Activated naive CD4-positive, alpha-beta T cell treated with anti-CD3 and anti-CD28 coated beads, Interleukin-2, amount 50 U/mL, for 24 hours (primary cell): ENCODE results near the gene TSC22D1.
A peak's percentile ranks its signal among the peaks of the same experiment; 100 is the strongest.

ENCODE experiments used
- H3K27ac Mint-ChIP-seq: one replicate; pipeline ENCODE4 v1.8.0; 2021; ENCODE audit warnings: mild to moderate bottlenecking, mixed read lengths
- H3K27me3 Mint-ChIP-seq: one replicate; pipeline ENCODE4 v1.8.0; 2021; ENCODE audit warnings: mixed read lengths
- H3K36me3 Mint-ChIP-seq: one replicate; pipeline ENCODE4 v1.8.0; 2021; ENCODE audit warnings: mixed read lengths
- H3K4me1 Mint-ChIP-seq: one replicate; pipeline ENCODE4 v1.8.0; 2021; ENCODE audit warnings: mixed read lengths
- H3K4me3 Mint-ChIP-seq: one replicate; pipeline ENCODE4 v1.8.0; 2021; ENCODE audit warnings: mild to moderate bottlenecking, mixed read lengths
- H3K9me3 Mint-ChIP-seq: one replicate; pipeline ENCODE4 v1.8.0; 2021; ENCODE audit warnings: mixed read lengths

TSC22D1 gene

GRCh38 chr13:44435919-44436510 lies 140.1 kb downstream of the TSC22D1 start:
- Mint-ChIP-seq H3K27ac (peak overlapping the region; percentile 13), H3K36me3 (no peaks in the 10 kb centered on the region), H3K27me3 (peaks cover 13% of the 10 kb centered on the region), H3K4me3 (peak overlapping the region; percentile 86), H3K4me1 (peaks cover 34% of the 10 kb centered on the region), H3K9me3 (no peaks in the 10 kb centered on the region)

GRCh38 chr13:44435142-44435918 lies 140.8 kb downstream of the TSC22D1 start:
- peaks cover 13% of the 10 kb centered on the region for H3K27me3 Mint-ChIP-seq
- no peaks in the 10 kb centered on the region for H3K36me3 Mint-ChIP-seq
- no peaks in the 10 kb centered on the region for H3K9me3 Mint-ChIP-seq
- peak overlapping the region; percentile 86 for H3K4me3 Mint-ChIP-seq
- H3K4me1 Mint-ChIP-seq, result peaks cover 34% of the 10 kb centered on the region
- H3K27ac Mint-ChIP-seq, result peak overlapping the region; percentile 89

GRCh38 chr13:44434766-44435141 lies 141.4 kb downstream of the TSC22D1 start:
- Mint-ChIP-seq H3K4me1 (peaks cover 34% of the 10 kb centered on the region), H3K36me3 (no peaks in the 10 kb centered on the region), H3K27ac (peak overlapping the region; percentile 2), H3K4me3 (peak overlapping the region; percentile 86), H3K27me3 (peaks cover 13% of the 10 kb centered on the region), H3K9me3 (no peaks in the 10 kb centered on the region)

- Mint-ChIP-seq H3K4me1 (peaks cover 34% of the 10 kb centered on the region), H3K4me3 (peak overlapping the region; percentile 86), H3K27ac (no peak overlapping the region), H3K36me3 (no peaks in the 10 kb centered on the region), H3K27me3 (peaks cover 13% of the 10 kb centered on the region), H3K9me3 (no peaks in the 10 kb centered on the region)
Measured at GRCh38 chr13:44433863-44434765, 142.0 kb downstream of the TSC22D1 start.

- H3K27ac Mint-ChIP-seq, result no peak overlapping the region
Measured at GRCh38 chr13:44432650-44433049, 143.5 kb downstream of the TSC22D1 start.

GRCh38 chr13:44431150-44431549 lies 145.0 kb downstream of the TSC22D1 start:
- Mint-ChIP-seq H3K9me3 (no peaks in the 10 kb centered on the region), H3K27ac (no peak overlapping the region), H3K4me1 (peaks cover 16% of the 10 kb centered on the region), H3K4me3 (no peak overlapping the region), H3K36me3 (no peaks in the 10 kb centered on the region), H3K27me3 (peaks cover 7% of the 10 kb centered on the region)

More at GRCh38 chr13:44432650-44433049, 143.5 kb downstream of the TSC22D1 start:
- Mint-ChIP-seq H3K36me3 (no peaks in the 10 kb centered on the region), H3K4me3 (no peak overlapping the region), H3K27me3 (peaks cover 13% of the 10 kb centered on the region), H3K9me3 (no peaks in the 10 kb centered on the region), H3K4me1 (peaks cover 29% of the 10 kb centered on the region)

- H3K9me3 Mint-ChIP-seq, result no peaks in the 10 kb centered on the region
- H3K27ac Mint-ChIP-seq, result no peak overlapping the region
- peaks cover 5% of the 10 kb centered on the region for H3K27me3 Mint-ChIP-seq
- no peaks in the 10 kb centered on the region for H3K4me1 Mint-ChIP-seq
- no peak overlapping the region for H3K4me3 Mint-ChIP-seq
- H3K36me3 Mint-ChIP-seq, result no peaks in the 10 kb centered on the region
Measured at GRCh38 chr13:44429311-44429710, 146.8 kb downstream of the TSC22D1 start.

- H3K27me3 Mint-ChIP-seq, result peaks cover 11% of the 10 kb centered on the region
- no peaks in the 10 kb centered on the region for H3K36me3 Mint-ChIP-seq
- no peak overlapping the region for H3K27ac Mint-ChIP-seq
- no peaks in the 10 kb centered on the region for H3K4me1 Mint-ChIP-seq
- H3K9me3 Mint-ChIP-seq, result no peaks in the 10 kb centered on the region
- H3K4me3 Mint-ChIP-seq, result no peak overlapping the region
Measured at GRCh38 chr13:44426461-44426860, 149.7 kb downstream of the TSC22D1 start.

- no peaks in the 10 kb centered on the region for H3K36me3 Mint-ChIP-seq
- H3K27ac Mint-ChIP-seq, result no peak overlapping the region
- peaks cover 11% of the 10 kb centered on the region for H3K27me3 Mint-ChIP-seq
- H3K4me1 Mint-ChIP-seq, result no peaks in the 10 kb centered on the region
- no peak overlapping the region for H3K4me3 Mint-ChIP-seq
- no peaks in the 10 kb centered on the region for H3K9me3 Mint-ChIP-seq
Measured at GRCh38 chr13:44425815-44426078, 150.4 kb downstream of the TSC22D1 start.

GRCh38 chr13:44425041-44425814 lies 150.9 kb downstream of the TSC22D1 start:
- no peak overlapping the region for H3K27ac Mint-ChIP-seq
- H3K4me3 Mint-ChIP-seq, result no peak overlapping the region
- H3K9me3 Mint-ChIP-seq, result no peaks in the 10 kb centered on the region
- no peaks in the 10 kb centered on the region for H3K4me1 Mint-ChIP-seq
- H3K27me3 Mint-ChIP-seq, result peaks cover 11% of the 10 kb centered on the region
- H3K36me3 Mint-ChIP-seq, result no peaks in the 10 kb centered on the region

- Mint-ChIP-seq H3K36me3 (no peaks in the 10 kb centered on the region), H3K4me3 (no peak overlapping the region), H3K4me1 (no peaks in the 10 kb centered on the region), H3K9me3 (no peaks in the 10 kb centered on the region), H3K27me3 (peaks cover 11% of the 10 kb centered on the region), H3K27ac (no peak overlapping the region)
Measured at GRCh38 chr13:44423824-44424223, 152.3 kb downstream of the TSC22D1 start.

- H3K9me3 Mint-ChIP-seq, result no peaks in the 10 kb centered on the region
- H3K4me1 Mint-ChIP-seq, result no peaks in the 10 kb centered on the region
- H3K4me3 Mint-ChIP-seq, result no peak overlapping the region
- H3K27me3 Mint-ChIP-seq, result peaks cover 11% of the 10 kb centered on the region
- H3K36me3 Mint-ChIP-seq, result no peaks in the 10 kb centered on the region
- H3K27ac Mint-ChIP-seq, result no peak overlapping the region
Measured at GRCh38 chr13:44422755-44423643, 153.1 kb downstream of the TSC22D1 start.

GRCh38 chr13:44421853-44422525 lies 154.1 kb downstream of the TSC22D1 start:
- Mint-ChIP-seq H3K4me3 (no peak overlapping the region), H3K4me1 (no peaks in the 10 kb centered on the region), H3K27ac (no peak overlapping the region), H3K27me3 (peaks cover 11% of the 10 kb centered on the region), H3K9me3 (no peaks in the 10 kb centered on the region), H3K36me3 (no peaks in the 10 kb centered on the region)
